ENCODE data around the gene FAR1. TPM values are rescaled to one million over a fixed set of nuclear protein-coding genes. Genes with fewer than 3 reads are reported as not detected.
"Not testable (repeated sequence)": the region's sequence is repeated elsewhere in the genome, so short reads cannot be mapped to it uniquely, and the experiment has no call there.

Gene FAR1
- total RNA-seq, 2 experiments from 2014 or later, result 50.3 to 51.6 TPM

DNA sequence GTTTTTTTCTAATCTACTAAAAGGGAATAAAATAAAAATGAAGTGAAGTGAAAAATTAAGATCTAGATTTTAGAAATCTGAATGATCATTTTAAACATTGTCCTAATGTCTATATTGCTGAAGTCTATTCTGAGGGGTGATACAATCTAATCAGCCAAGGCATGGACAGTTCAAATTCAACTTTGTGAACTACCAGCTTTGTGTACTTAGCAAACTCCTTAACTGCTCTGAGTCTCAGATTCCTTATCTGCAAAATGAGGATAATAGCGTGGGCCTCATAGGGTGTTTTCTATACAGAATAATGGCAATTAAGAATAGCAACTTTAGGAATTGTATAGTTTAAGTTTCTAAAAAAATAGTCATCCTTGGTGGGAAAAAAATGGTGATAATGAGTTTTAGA lies 31.4 kb downstream of the FAR1 start:
- ChIA-PET CTCF (no interaction called here), POLR2A (no interaction called here)

DNA sequence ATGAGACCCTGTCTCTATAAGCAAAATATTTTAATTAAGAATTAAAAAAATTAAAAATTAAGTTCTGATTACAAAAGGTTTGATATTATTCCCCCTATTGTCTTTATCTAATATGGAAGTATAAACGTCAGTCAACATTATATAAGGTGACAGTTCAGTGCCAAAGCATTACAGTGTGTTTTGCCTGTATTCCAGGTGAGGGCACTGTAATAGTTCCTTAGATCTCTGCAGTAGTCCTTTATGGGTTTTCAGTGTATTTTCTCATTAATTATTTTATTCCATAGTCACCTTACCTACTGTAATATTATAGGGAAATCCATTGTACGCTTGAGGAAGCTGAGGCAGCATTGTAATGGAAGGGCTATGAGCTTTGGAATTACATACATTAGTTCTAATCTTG lies 33.0 kb downstream of the FAR1 start:
- ChIA-PET POLR2A (no interaction called here), CTCF (no interaction called here)

DNA sequence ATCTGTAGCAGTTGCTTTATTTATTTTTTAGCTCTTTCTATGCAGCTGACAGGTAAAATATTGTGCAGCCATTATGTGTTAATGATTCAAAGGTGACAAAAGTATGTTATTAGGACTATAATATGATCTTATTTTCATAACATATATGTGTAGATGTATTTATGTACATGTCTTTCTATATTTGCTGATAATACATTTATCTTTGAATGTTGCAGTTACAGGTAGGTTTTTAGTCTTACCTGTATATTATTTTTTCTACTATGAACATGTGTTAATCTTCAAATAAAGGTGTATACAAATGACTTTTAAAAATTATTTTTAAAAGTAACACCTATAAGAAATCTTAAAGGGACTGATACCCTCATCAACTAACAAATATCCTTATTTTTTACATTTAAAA lies 33.6 kb downstream of the FAR1 start:
- CTCF ChIA-PET, result interaction anchor here (0.7 kb wide), 1 partner anchor 1344 kb away, joined by 3 read pairs; no protein-coding TSS in a partner anchor
- POLR2A ChIA-PET, result no interaction called here

DNA sequence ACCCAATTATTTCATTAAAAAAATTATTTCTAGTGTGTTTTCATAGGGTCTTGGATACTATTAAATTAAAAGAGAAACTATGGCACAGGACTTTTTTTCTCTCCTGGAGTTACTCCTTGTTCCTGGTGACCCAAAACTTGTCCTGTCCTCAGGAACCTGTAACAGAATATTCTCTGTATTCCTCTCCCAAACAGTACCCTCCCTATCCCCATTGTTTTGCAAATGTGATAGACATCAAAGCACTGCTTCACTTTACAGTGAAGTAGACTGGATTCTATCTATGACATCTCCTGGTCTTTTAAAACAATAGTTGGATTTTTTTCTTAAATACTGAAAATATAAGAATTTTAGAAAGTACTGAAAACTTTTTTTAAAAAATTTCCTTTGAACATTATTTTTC lies 37.2 kb downstream of the FAR1 start:
- ChIA-PET CTCF (no interaction called here), POLR2A (no interaction called here)

DNA sequence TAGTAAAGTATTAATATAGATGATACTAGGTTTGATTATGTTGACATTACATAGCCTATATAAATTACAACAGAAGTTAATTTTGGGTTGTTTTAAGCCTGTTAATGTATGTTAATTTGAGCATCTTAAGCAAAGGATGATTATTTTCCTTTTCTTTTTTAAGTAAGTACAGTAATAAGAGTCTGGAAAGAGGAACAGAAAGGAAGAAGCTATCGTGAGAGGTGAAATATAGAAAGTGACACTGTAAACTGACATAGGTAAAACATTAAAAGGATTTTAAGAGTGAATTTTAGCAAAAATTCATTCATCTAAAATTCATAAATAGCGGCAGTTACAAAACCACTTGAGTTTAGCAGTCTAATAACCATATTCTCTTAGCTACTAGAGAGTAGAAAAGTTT lies 45.5 kb downstream of the FAR1 start:
- ChIA-PET POLR2A (no interaction called here), CTCF (no interaction called here)

DNA sequence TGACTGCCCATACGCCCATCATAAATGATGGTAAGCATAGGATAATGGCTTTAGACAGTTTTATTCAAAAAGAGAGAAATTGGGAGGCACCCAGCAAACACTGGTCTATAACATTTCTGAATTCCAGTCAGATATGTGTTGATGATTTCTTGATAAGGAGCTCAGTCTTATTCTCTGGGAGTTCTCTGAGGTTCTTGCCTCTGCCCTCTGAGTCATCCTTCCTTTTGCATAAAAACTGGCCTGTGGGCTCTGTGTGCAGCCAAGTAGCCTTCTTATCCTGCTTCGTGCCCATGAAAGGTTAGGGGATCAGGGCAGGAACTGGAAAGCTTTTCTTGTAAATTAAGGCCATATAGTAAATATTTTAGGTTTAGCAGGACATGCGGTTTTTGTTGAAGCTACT lies 48.9 kb downstream of the FAR1 start:
- ChIA-PET POLR2A (no interaction called here), CTCF (no interaction called here)

DNA sequence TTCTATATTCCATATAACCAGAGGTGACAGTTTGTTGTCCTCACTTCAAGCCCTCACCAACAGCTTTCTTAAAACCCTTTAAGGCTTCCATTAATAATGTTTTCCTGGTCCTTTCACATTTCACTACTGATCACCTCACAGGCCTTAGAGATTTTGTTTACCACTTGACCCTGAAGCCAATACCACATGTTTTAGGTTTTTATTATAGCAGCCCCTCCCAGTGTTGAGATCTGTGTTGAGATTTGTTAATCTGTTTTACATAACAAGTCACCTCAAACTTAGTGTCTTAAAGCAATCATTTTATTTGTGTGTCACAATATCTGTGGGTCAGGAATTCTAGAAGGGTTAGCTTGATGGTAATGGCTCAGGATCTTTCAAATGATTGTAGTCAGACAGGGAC lies 49.9 kb downstream of the FAR1 start:
- POLR2A ChIA-PET, result no interaction called here
- CTCF ChIA-PET, result interaction anchor here (1.7 kb wide), 1 partner anchor 51 kb away, joined by 3 read pairs; no protein-coding TSS in a partner anchor

DNA sequence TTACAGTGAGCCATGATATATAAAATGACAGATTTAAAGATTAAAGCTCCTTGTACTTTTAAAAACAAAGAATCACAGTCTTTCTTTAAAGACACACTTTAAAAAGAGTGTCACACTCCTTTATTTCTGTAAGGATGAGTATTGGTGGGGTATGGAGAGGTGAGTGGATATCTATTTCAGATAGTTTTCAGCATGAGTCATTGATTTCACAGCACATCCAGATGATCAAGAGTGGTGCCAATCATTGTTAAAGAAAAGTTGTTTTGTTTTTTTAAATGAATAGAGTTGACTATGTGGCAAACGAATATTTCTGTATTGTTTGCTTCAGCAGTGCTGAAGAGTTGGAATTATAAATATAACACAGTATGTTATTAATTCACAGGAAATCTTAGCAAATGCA lies 52.5 kb downstream of the FAR1 start:
- POLR2A ChIA-PET, result no interaction called here
- CTCF ChIA-PET, result no interaction called here

DNA sequence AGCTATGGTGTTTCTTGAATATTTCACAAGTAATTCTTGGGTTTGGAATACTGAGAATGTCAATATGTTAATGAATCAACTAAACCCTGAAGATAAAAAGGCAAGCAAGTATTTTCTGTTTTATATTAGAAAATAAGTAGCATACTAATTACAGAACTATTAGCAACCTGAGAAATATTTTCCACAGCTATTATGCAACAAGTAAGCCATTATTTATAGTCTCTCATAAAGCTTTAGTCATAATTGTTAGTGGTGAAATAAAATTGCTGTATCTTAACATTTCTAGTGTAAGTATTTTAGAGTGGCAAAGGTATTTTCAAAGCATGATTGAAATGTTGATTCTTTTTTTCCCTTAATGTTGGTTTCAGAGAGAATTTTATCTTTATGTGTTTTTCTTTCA lies 53.3 kb downstream of the FAR1 start:
- ChIA-PET POLR2A (interaction anchor here (0.6 kb wide), 1 partner anchor 49 kb away, joined by 4 read pairs; no protein-coding TSS in a partner anchor), CTCF (no interaction called here)

DNA sequence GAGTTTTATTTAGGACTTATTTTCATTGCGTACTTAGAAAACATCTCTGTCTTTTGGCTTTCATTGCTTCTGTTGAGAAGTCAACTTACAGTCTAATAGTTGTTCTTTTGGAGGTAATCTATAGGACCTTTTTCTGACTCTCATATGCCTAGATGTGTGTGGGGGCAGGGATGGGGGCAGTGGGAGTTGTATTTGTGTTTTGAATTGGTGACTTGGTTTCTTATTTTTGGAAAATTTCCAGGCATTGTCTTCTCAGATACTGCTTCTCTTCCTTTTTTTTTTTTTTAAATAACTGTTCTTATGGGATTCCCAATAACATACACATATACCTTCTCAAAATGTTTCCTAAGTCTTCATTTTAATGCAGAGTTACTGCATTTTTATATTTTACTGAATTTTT lies 58.0 kb downstream of the FAR1 start:
- CTCF ChIA-PET, result no interaction called here
- POLR2A ChIA-PET, result no interaction called here

DNA sequence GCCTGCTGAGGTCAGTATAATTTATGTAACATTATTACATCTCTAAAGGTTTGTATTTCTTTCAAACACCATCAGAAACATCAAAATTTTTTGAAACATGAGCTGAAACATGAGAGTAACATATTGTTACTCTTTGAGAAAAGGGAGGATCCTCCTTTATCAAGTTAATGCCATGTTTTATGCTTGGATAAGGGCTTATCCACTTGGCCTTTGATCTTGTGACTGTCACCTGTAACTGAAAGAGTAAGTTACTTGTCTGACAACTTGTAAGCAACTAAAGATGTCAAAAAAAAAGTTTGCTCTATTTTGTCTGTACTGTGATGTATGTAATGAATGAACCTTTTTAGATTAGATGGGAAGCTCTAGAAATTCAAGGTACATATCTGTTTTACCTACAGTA lies 59.6 kb downstream of the FAR1 start:
- CTCF ChIA-PET, result no interaction called here
- POLR2A ChIA-PET, result no interaction called here

DNA sequence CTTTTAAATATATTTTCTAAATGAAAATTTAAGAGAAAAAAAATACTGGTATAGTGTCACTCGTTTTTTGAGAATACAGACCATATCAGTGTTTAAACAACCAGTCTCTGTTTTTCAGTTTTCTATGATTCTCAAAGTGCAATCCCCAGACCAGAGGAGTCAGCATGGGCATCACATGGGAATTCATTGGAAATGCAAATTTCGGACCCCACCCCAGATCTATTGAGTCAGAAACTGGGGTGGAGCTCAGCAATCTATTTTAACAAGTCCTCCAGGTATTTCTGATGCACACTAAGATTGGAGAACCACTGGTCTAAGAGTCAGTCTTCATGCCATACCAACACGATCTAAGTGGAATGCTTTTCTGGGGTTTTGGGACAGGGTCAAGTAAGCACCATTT lies 66.1 kb downstream of the FAR1 start:
- POLR2A ChIA-PET, result no interaction called here
- CTCF ChIA-PET, result no interaction called here

DNA sequence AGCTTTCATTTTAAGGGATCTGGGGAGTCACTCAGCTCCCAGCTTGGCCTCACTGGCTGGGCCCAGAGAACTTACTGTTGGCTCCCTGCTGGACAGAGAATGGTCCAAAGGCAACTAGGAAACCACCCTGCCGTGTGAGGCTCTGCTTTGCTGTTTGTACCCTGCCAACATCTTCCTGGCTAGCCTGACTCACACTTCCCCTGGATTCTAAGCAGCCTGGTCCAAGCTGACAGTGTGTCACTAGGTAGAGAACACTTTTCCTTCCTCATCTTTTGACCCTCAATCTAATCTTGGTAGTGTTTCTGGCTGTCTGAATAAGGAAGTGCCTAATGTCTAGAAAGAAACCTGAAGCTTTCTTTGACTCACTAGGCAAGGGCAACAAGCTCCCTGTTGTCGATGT lies 76.7 kb downstream of the FAR1 start:
- ChIA-PET CTCF (no interaction called here), POLR2A (no interaction called here)

DNA sequence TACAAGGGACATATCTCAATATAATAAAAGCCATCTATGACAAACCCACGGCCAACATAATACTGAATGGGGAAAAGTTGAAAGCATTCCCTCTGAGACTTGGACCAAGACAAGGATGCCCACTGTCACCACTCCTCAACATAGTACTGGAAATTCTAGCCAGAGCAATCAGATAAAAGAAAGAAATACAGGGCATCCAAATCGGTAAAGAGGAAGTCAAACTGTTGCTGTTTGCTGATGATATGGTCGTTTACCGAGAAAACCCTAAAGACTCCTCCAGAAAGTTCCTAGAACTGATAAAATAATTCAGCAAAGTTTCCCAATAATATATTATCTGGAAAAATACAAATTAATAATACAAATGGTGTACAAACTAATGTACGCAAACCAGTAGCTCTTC lies 84.8 kb downstream of the FAR1 start:
- CTCF ChIA-PET, result not testable (repeated sequence)

DNA sequence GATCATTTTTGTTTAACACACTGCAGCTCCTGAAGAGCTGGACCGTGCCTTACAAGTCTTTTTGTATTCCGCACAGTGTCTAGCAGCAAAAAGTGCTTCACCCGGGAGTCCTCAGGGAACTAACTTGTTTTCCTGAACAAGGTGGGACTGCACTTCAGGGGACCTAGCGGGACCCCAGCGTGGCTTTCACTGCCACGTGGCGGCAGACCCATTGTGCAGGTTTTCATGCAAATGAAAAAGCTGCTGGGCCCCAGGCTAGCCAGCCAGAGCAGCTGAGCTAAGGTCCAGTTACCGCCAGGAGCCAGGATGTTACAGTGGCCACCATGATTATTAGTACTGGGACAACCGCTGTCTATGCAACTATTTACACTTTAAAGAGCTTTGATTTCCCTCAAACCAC lies 90.6 kb downstream of the FAR1 start:
- POLR2A ChIA-PET, result no interaction called here
- CTCF ChIA-PET, result no interaction called here

More for the DNA sequence above, 84.8 kb downstream of the FAR1 start:
- POLR2A ChIA-PET, result not testable (repeated sequence)

DNA sequence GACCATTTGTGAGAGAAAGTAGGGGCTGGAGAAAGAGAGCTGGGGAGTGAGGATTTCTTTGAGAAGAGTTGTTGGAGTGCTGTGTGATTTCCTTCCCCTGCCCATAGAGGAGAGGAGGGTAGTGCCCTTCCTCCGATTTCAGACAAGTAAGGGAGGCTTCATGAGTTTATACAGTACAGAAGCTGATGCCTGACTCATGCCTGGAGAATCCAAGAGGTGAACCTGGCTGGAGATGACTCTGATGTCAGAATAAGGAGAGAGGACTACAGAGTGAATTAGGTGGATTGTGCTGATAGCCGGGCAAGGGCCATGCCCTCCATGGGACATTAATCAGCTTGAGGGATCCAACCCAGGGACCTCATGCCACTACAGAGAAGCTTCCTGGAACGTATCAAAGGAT lies 91.6 kb downstream of the FAR1 start:
- CTCF ChIA-PET, result no interaction called here
- POLR2A ChIA-PET, result no interaction called here

DNA sequence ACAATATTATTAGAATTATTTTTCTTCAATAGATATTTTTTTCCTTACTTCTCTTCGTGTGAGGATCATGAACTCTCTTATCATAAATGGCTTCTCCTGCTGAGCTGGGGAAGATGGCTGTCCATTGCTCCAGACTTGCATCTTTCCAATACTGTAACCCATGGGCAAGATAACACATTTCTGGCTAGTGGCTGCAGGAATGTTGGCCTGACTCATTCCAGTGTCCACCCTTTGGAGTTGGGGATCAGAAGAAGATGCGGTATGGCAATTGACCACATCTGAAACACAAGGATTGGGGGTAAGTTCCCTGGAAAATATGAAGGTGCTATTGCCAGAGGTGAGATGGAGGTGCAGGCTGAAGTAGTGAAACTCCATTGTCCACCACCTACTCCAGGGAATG lies 92.8 kb downstream of the FAR1 start:
- POLR2A ChIA-PET, result no interaction called here
- CTCF ChIA-PET, result no interaction called here

DNA sequence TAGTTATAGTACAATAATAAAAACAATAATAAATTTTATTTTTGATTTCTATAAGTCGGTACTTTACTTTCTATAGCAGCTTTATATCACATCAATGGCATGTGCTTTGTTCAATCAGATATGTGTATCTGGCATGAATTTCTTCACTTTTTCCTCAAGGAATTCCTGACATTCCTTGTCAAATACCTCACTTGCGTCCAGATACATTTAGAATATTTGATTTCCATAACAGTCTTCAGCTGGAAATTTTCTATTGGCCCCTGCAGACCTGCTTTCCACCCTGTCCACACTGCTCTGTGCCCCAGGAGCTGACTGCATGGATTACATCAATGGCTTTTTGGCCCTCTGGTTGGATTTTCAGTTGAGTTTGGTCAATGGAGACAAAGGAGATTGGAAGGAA lies 93.2 kb downstream of the FAR1 start:
- ChIA-PET CTCF (no interaction called here), POLR2A (no interaction called here)

DNA sequence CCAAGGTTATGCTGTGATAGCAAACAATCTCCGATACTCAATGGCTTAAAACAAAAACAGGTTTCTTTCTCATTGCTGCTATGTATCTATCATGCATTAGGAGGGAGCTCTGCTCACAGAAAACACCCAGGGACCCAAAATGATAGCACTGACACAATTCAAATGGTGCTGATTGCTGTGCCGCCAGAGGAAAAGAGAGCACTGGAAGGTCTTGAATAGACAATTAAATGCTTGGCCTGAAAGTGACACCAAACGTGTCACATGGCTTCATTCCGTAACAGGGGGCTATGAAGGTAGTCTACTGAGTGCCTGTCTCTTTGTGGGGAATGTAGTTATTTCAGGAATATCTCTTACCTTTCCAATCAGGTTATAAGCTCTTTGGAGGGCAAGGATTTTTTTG lies 94.2 kb downstream of the FAR1 start:
- ChIA-PET CTCF (no interaction called here), POLR2A (no interaction called here)

DNA sequence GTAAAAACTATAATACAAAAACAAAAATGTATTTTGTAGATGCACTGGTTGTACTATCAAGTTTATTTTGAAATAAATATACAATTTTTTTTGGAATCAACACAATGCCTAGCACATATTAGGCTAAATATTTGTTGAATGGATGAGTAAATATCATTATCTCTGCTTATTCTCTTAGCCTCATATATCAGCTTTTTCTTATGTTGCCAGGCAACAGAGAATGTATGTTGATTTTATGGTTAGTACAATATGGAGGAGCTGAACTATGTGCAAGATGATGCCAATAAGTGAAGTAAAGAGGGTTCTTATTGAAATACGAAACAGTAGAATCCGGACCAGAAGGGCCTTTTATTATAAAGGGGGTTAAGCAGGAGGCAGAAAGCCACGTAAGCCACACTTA lies 94.9 kb downstream of the FAR1 start:
- CTCF ChIA-PET, result no interaction called here
- POLR2A ChIA-PET, result no interaction called here

DNA sequence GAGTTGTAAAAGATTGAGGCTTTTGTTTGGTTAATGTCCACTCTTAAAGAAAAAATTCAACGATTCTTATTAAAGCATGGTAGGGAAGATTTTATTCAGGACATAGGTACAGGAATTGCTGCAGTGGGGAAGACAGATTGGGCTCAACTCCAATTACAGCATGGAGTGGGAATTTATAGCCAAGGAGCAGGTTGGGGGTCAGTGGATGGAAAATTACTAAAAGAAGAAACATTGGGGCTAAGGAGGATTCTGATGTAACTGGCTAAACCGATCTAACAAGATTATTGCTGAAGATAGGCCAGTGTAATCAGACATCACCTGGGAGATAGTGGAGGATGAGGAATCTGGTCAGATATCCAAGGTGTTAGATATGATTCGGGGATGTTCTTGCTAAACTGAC lies 97.4 kb downstream of the FAR1 start:
- CTCF ChIA-PET, result no interaction called here
- POLR2A ChIA-PET, result no interaction called here

DNA sequence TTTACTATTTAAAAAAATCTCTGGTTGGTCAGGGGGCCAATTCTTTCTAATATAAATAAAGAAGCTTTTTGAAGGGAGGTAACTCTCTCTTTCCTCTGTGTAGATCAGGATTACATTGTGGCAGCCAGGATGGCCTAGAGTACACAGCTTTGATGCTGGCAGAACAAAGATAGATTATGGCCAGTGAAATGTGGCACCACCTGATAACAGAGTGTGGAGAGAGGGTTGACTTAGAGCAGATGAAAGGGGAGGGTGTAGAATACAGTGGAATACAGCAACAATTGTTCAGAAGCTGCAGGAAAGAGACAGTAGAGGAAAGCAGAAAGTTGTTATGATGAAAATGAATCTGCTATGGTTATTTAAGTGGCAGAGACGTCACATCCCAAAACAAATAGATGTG lies 99.0 kb downstream of the FAR1 start:
- ChIA-PET POLR2A (no interaction called here), CTCF (no interaction called here)

DNA sequence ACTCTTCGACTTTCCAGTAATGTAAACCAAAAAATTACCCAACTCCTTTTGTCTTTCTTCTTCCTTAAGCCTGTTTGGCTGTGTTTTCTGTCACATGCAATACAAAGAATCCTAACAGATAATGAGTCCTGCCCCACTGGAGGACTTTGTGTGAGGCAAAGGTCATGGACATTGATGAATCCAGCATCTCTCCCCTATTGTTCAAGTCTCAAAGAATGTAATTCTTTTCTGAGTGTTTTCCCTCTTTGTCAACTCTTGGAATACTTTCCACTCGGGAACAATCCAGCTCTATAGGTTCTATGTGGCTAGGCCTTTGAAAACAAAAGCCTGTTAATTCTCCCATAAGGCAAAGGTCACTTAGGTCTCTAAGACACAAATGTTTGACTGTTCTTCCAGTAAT lies 100.7 kb downstream of the FAR1 start:
- ChIA-PET CTCF (no interaction called here), POLR2A (no interaction called here)

DNA sequence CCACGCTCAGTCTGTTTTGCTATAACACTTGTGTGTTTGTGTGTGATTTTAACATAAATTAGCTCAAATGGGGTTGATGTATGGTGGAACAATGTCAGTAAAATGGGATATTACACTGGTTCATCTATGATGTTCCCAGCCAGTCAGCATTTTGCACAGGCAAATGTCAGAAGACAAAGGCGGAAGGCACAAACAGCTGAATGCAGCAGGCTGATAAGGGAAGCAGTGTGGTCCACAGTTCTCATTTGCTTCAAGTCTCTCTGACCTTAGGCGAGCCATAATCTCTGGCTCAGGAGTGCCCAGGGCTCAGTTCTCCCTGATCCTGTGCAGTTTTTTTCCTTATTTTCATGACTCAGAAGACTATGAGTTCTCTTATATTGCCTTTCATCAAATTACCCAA lies 102.7 kb downstream of the FAR1 start:
- POLR2A ChIA-PET, result no interaction called here
- CTCF ChIA-PET, result no interaction called here
